Measurements from ENCODE around the gene SIRT3. TPM values are rescaled to one million over a fixed set of nuclear protein-coding genes. Genes with fewer than 3 reads are reported as not detected.
"Not testable (repeated sequence)": the region's sequence is repeated elsewhere in the genome, so short reads cannot be mapped to it uniquely, and the experiment has no call there.

SIRT3 gene
- total and polyA plus RNA-seq, 2 donors: 7.3 to 21.7 TPM

DNA sequence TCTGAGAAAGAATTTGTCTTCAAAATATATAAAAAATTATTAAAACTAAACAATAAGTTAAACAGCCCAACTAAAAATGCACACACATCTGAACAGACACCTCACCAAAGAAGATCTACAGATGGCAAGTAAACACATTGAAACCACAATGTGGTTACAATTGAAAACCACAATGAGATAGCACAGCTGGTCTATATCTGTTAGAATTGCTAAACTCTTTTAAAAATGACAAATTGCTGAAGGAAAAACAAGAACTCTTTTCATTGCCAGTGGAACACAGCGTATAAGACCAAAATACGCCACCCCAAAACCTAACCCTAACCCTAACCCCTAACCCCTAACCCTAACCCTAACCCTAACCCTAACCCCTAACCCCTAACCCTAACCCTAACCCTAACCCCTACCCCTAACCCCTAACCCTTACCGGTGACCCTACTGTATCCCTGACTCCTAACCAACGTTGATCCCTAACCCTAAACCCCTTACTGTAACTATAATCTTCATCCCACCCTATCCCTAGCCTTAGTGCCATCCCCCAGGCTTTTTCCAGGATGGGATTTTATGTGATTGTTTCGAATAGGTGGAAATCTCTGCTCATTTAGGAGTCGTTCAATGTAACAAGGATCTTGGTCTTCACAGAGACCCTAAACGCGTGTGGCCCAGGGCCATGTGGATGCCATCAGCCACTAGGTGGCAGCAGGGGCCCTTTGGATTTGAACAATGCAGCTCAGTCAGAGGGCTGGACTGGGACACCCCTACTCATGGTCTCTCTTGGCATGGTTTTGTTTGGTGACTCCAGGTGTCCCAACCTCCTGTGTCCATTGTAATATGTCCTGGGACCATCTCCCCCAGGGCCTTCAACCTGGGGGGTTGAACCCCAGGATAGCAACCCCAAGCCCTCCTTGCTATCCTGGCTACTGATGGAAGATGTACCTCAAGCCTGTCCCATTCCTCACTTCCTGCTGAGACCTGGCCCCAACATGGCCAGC, 44.4 kb downstream of the SIRT3 start:
- H3K36me3 ChIP-seq (ENCODE audit: insufficient read depth); H3K4me1 ChIP-seq (ENCODE audit: insufficient read depth); H3K4me3 ChIP-seq (ENCODE audit: low read depth, low read length); H3K27ac ChIP-seq (ENCODE audit: low read depth); DNase-seq (ENCODE audit: extremely low spot score): not testable (repeated sequence)
- WGBS: 30% methylated on average over 7 of the region's 8 CpGs

- H3K36me3 ChIP-seq (ENCODE audit: insufficient read depth); H3K4me1 ChIP-seq (ENCODE audit: insufficient read depth); DNase-seq (ENCODE audit: extremely low spot score); H3K4me3 ChIP-seq (ENCODE audit: low read depth, low read length); H3K27ac ChIP-seq (ENCODE audit: low read depth): not testable (repeated sequence)
- 76% methylated on average over 5 of the region's 5 CpGs for WGBS
Observed at GRCh38 chr11:190546-190945, 45.6 kb downstream of the SIRT3 start.

GRCh38 chr11:189843-190311, 46.3 kb downstream of the SIRT3 start:
- not testable (repeated sequence) for H3K4me3 ChIP-seq (ENCODE audit: low read depth, low read length); H3K4me1 ChIP-seq (ENCODE audit: insufficient read depth); H3K27ac ChIP-seq (ENCODE audit: low read depth); H3K36me3 ChIP-seq (ENCODE audit: insufficient read depth); DNase-seq (ENCODE audit: extremely low spot score)
- WGBS: 64% methylated on average over 10 of the region's 25 CpGs

GRCh38 chr11:189200-189783, 46.9 kb downstream of the SIRT3 start:
- not testable (repeated sequence) for H3K36me3 ChIP-seq (ENCODE audit: insufficient read depth); H3K4me1 ChIP-seq (ENCODE audit: insufficient read depth); DNase-seq (ENCODE audit: extremely low spot score); H3K27ac ChIP-seq (ENCODE audit: low read depth); H3K4me3 ChIP-seq (ENCODE audit: low read depth, low read length)
- 78% methylated on average over 40 of the region's 55 CpGs for WGBS

DNA sequence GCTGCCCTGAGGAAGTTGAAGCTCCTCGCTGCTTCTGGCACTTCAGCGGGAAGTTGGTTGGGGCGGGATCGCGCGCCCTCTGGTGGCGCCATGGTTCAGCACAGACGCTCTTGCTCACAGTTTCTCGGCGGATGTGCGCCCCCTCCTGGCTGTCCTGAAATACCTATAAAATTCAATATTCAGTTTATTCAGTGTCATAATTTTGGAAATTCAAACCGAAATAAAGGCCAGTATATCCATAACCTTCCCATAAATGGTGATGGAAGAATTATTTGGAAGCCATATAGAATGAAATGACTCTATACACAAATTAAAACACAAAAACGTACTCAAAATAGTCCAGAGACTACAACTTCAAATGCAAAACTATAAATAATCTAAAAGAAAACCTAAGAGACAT, 55.9 kb downstream of the SIRT3 start:
- not testable (repeated sequence) for H3K36me3 ChIP-seq (ENCODE audit: insufficient read depth); H3K4me1 ChIP-seq (ENCODE audit: insufficient read depth); H3K4me3 ChIP-seq (ENCODE audit: low read depth, low read length); DNase-seq (ENCODE audit: extremely low spot score); H3K27ac ChIP-seq (ENCODE audit: low read depth)
- no CpG with 5 or more reads among the region's 13 CpGs for WGBS

Other genes starting within 250 kb of the SIRT3 start
- not detected for gene SCGB1C1, start 43.3 kb downstream of the SIRT3 start, total RNA-seq
- gene SCGB1C1, start 43.3 kb downstream of the SIRT3 start, polyA plus RNA-seq: not detected
- 17.7 TPM for gene BET1L, start 28.9 kb downstream of the SIRT3 start, total RNA-seq
- 49.8 TPM for gene BET1L, start 28.9 kb downstream of the SIRT3 start, polyA plus RNA-seq
- 60.2 TPM for gene RIC8A, start 28.6 kb downstream of the SIRT3 start, total RNA-seq
- gene RIC8A, start 28.6 kb downstream of the SIRT3 start, polyA plus RNA-seq: 90.8 TPM
- gene PSMD13, start 634 bp upstream of the SIRT3 start, total RNA-seq: 58.5 TPM
- 102 TPM for gene PSMD13, start 634 bp upstream of the SIRT3 start, polyA plus RNA-seq
- gene NLRP6, start 42.1 kb upstream of the SIRT3 start, total RNA-seq: not detected
- 0.67 TPM for gene NLRP6, start 42.1 kb upstream of the SIRT3 start, polyA plus RNA-seq
- gene PGGHG, start 52.8 kb upstream of the SIRT3 start, total RNA-seq: 9.5 TPM
- gene PGGHG, start 52.8 kb upstream of the SIRT3 start, polyA plus RNA-seq: 36.3 TPM
- gene IFITM5, start 63.2 kb upstream of the SIRT3 start, total RNA-seq: not detected
- gene IFITM5, start 63.2 kb upstream of the SIRT3 start, polyA plus RNA-seq: not detected
- 14.8 TPM for gene IFITM2, start 71.5 kb upstream of the SIRT3 start, total RNA-seq
- 765 TPM for gene IFITM2, start 71.5 kb upstream of the SIRT3 start, polyA plus RNA-seq
- 20.9 TPM for gene IFITM1, start 77.7 kb upstream of the SIRT3 start, total RNA-seq
- 599 TPM for gene IFITM1, start 77.7 kb upstream of the SIRT3 start, polyA plus RNA-seq
- gene IFITM3, start 84.5 kb upstream of the SIRT3 start, total RNA-seq: 43.2 TPM
- 2,675 TPM for gene IFITM3, start 84.5 kb upstream of the SIRT3 start, polyA plus RNA-seq
- 13.4 TPM for gene B4GALNT4, start 133.2 kb upstream of the SIRT3 start, total RNA-seq
- 5.1 TPM for gene B4GALNT4, start 133.2 kb upstream of the SIRT3 start, polyA plus RNA-seq
- gene PKP3, start 157.9 kb upstream of the SIRT3 start, total RNA-seq: 5.2 TPM
- 8.4 TPM for gene PKP3, start 157.9 kb upstream of the SIRT3 start, polyA plus RNA-seq
- 11.8 TPM for gene SIGIRR, start 178.7 kb upstream of the SIRT3 start, total RNA-seq
- gene SIGIRR, start 178.7 kb upstream of the SIRT3 start, polyA plus RNA-seq: 61.2 TPM
- 1.3 TPM for gene ANO9, start 205.7 kb upstream of the SIRT3 start, total RNA-seq
- gene ANO9, start 205.7 kb upstream of the SIRT3 start, polyA plus RNA-seq: 5.1 TPM
- 13.5 TPM for gene PTDSS2, start 213.9 kb upstream of the SIRT3 start, total RNA-seq
- gene PTDSS2, start 213.9 kb upstream of the SIRT3 start, polyA plus RNA-seq: 27.0 TPM

Data from urinary bladder (tissue), 4 donors.